Fibroblast of mammary gland (primary cell): ENCODE results near the gene RAP1GAP2.

ENCODE experiments used
- DNase-seq: peaks from one replicate; pipeline ENCODE4 v3.0.0-alpha.2; 2010; ENCODE audit warnings: low read depth
- H3K4me3 ChIP-seq: 2 replicates; pipeline ENCODE4 v1.5.1; 2011; ENCODE audit warnings: low read depth, mild to moderate bottlenecking, low read length, moderate library complexity; ENCODE audit not compliant: control insufficient read depth
- TF ChIP-seq, protein P1 (sequence below): conservative IDR thresholded peaks from 2 replicates; pipeline ENCODE4 v1.5.1; 2011; ENCODE audit warnings: low read depth, low read length, inconsistent platforms; ENCODE audit not compliant: control insufficient read depth, insufficient read depth

Gene RAP1GAP2

DNA sequence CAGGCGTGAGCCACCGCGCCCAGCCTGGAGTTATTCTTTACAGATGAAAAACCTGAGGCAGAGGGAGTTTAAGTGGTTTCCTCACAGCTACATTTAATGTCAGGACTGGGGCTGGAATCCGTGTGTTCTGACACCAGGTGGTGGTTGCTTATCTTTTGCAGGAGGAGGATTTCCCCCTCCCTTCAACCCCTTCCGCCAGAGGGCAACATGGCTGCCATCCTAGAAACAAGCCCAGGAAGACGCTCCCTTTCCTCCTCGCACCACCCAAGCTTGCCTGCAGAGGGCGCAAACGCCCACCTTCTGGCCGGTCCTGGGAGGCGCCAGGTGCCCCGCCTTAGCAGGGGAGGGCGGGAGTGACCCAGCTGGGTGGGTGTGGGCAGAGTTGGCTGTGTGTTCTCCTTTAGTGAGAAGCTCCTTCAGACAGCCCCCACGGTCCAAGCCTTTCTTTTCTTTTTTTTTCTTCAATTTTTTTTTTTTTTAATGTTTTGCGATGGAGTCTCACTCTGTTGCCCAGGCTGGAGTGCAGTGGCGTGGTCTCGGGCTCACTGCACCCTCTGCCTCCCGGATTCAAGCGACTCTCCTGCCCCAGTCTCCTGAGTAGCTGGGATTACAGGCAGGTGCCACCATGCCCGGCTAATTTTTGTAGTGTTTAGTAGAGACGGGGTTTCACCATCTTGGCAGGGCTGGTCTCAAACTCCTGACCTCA lies 9.9 kb upstream of the RAP1GAP2 start:
- no peak overlapping the region for H3K4me3 ChIP-seq
- DNase-seq, result peak; percentile 83
- TF ChIP-seq, protein P1, sequence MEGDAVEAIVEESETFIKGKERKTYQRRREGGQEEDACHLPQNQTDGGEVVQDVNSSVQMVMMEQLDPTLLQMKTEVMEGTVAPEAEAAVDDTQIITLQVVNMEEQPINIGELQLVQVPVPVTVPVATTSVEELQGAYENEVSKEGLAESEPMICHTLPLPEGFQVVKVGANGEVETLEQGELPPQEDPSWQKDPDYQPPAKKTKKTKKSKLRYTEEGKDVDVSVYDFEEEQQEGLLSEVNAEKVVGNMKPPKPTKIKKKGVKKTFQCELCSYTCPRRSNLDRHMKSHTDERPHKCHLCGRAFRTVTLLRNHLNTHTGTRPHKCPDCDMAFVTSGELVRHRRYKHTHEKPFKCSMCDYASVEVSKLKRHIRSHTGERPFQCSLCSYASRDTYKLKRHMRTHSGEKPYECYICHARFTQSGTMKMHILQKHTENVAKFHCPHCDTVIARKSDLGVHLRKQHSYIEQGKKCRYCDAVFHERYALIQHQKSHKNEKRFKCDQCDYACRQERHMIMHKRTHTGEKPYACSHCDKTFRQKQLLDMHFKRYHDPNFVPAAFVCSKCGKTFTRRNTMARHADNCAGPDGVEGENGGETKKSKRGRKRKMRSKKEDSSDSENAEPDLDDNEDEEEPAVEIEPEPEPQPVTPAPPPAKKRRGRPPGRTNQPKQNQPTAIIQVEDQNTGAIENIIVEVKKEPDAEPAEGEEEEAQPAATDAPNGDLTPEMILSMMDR, result peak; percentile 90

DNA sequence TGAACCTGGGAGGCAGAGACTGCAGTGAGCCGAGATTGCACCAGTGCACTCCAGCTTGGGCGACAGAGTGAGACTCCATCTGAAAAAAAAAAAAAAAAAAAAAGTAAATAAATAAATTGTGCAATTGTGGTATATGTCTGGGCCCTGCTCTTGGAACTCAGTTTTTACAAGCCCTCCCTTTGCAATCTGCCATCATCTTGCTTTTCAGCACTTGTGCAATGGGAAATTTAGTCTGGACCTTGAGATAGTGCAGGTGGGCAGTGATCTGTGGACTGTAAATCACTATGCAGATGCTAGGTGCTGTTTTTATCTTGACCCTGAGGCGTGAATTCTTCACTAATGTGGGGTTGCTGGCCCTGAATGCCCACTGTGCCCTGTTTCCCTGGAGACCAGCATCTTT lies 6.5 kb upstream of the RAP1GAP2 start:
- TF ChIP-seq, protein P1, result no peak
- DNase-seq, result peak; percentile 5
- no peak overlapping the region for H3K4me3 ChIP-seq

DNA sequence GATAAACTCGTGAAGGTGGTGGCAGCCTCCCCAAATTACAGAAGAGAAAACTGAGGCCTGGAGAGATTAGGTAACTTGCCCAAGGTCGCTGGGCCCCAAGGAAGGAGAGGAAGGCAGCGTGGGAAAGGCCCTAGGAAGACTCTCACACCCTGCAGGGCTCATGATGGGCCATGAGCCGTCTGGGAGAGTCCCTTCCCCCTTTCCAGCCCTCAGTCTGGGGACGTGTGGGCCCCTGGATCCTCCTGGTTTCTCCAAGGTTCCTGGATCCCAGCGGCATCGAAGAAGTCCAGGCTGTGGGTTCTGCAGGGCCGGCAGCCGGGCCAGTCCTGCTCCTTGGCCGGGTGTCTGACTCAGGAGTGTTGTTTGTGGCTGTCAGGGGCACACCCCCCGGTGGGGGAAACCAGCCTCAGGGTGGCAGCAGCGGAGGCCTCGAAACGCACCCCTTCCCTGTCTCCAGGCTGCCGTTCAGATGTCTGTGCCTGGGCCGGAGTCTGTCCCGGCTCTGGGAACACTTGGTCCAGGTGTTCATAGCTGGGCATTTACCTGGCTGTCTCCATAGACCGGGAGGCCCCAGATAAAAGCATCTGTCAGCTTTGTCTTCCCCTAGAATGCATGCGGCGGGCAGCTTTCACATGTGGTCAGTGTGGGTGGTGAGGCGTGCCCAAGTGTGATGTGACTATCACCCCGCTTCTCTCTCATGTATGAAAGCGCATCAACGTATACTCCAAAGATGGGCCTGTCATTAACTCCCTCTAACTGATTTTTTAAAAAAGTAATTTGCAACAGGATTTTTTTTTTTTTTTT lies 3.7 kb upstream of the RAP1GAP2 start:
- H3K4me3 ChIP-seq, result no peak overlapping the region
- TF ChIP-seq, protein P1, result no peak
- no peak for DNase-seq

DNA sequence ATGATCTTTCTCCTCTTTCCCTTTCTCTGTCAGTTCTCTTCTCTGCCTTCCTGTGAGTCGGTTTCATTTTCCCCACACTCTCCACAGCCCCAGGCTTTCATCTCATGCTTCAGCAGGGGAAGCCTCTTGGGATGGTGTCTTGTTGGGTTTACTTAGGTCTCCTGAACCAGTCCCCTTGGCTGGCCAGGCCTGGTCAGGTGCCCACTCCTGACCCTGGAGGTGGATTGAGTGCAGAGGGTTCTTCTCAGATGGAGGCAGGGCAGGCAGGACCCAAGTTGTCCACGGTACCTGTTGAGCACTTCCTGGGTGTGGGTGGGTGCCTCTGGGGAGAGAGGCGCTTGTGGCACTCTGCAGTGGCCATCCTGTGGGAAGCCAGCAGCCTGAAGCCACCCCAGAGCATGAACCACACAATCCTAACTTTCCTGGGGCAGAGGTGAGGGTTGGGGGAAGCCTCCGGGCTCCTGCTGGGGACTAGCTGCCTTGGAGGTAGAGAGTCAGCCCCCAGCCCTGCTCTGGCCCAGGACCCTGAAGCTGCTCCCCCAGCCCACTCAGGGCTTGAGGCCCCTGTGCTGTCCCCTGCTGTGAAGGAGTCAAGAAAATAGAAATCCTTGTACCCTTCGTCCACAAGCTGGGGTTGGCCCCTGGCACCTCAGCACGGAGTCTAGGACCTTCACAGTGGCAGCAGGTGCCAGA lies 2.0 kb upstream of the RAP1GAP2 start:
- TF ChIP-seq, protein P1, result no peak
- H3K4me3 ChIP-seq, result no peak overlapping the region
- DNase-seq, result no peak

DNA sequence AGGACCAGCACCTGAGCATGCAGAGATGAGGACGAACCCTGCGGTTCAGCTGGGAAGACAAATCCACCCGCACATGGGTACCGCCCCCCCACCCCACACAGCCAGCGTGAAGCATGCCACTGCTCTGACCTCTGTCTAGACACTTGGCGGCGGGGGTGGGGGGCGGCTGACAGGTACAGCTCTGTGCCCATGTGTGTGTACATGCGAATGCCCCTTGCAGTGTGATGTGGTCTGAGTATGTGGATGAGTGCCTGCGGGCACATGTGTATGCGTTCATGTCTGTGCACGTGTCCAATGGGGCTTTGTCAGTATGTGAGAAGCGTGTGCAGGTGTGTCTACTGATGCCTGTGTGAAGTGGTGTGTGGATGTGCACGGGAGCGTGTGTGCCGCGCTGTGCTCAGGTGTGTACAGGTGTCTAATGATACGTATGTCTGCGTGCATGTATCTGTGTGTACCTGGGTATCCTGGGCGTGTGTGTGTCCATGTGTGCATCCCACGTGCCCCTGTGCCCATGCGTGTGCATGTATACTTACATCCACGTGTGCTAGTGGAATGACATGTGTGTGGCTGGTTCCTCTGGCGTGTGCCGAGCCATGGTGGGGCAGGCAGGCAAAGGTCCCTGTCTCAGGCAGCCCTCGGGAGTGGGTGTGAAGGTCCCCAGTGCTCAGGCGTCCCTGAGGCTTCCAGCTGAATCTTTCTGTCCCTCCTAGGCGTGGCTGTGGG lies 636 bp upstream of the RAP1GAP2 start:
- no peak for DNase-seq
- H3K4me3 ChIP-seq, result no peak overlapping the region
- TF ChIP-seq, protein P1, result no peak

DNA sequence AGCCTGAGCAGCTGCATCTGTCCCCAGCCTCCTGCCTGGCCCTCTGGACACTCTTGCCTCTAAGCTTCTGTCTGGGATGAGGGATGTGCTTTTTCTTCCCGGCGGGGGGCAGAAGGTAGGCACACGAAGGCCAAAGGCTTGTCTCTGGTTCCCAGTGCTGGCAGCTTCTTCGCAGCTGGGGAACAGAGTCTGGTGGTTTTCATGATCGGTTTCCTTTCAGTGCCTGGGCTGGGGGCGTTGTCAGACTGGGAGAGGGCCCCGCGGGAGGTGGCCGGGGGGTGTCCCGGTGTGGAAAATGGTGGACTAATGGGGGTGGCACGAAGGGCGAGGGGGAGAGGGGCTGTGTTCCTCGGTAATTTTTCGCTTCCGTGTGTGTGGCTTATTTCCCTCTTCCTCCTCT lies 988 bp downstream of the RAP1GAP2 start:
- H3K4me3 ChIP-seq, result no peak overlapping the region
- no peak for DNase-seq
- TF ChIP-seq, protein P1, result no peak
